Endodermal cell (in vitro differentiated cells): ENCODE data around the gene DHX29. TPM values are rescaled to one million over a fixed set of nuclear protein-coding genes. Genes with fewer than 3 reads are reported as not detected.

Experiments
- DNase-seq: peaks from one replicate; pipeline ENCODE4 v3.0.0-alpha.2; 2017
- H3K27ac ChIP-seq: 2 replicates; pipeline ENCODE4 v1.5.1; 2013; ENCODE audit warnings: mild to moderate bottlenecking, low read depth, low read length, moderate library complexity
- H3K27me3 ChIP-seq: 2 replicates; pipeline ENCODE4 v1.6.1; 2013; ENCODE audit warnings: mild to moderate bottlenecking, low read length, moderate library complexity; ENCODE audit not compliant: insufficient read depth, control insufficient read depth, poor library complexity, severe bottlenecking
- H3K36me3 ChIP-seq: 2 replicates; pipeline ENCODE4 v1.7.0; 2013; ENCODE audit warnings: mild to moderate bottlenecking, low read length, moderate library complexity; ENCODE audit not compliant: control insufficient read depth, insufficient read depth
- H3K4me1 ChIP-seq: one replicate; pipeline ENCODE4 v1.7.0; 2013; ENCODE audit warnings: low read length; ENCODE audit not compliant: control insufficient read depth, insufficient read depth
- H3K4me3 ChIP-seq: 2 replicates; pipeline ENCODE4 v1.5.1; 2013; ENCODE audit warnings: mild to moderate bottlenecking, low read length, moderate library complexity
- H3K9ac ChIP-seq: 2 replicates; pipeline ENCODE4 v1.6.1; 2013; ENCODE audit warnings: mild to moderate bottlenecking, low read length, moderate library complexity; ENCODE audit not compliant: poor library complexity, severe bottlenecking; ENCODE audit errors: extremely low read depth
- H3K9me3 ChIP-seq: 2 replicates; pipeline ENCODE4 v1.6.1; 2013; ENCODE audit warnings: mild to moderate bottlenecking, low read length, moderate library complexity; ENCODE audit not compliant: control insufficient read depth
- H3K27ac Mint-ChIP-seq: 2 replicates; pipeline ENCODE4 v1.8.0; 2020; ENCODE audit warnings: mixed read lengths
- H3K27me3 Mint-ChIP-seq: 2 replicates; pipeline ENCODE4 v1.8.0; 2021; ENCODE audit warnings: mild to moderate bottlenecking, mixed read lengths; ENCODE audit not compliant: insufficient read depth
- H3K36me3 Mint-ChIP-seq: 2 replicates; pipeline ENCODE4 v1.8.0; 2020; ENCODE audit warnings: low read depth, mixed read lengths
- H3K4me1 Mint-ChIP-seq: 2 replicates; pipeline ENCODE4 v1.8.0; 2020; ENCODE audit warnings: mixed read lengths
- H3K4me3 Mint-ChIP-seq: 2 replicates; pipeline ENCODE4 v1.8.0; 2020; ENCODE audit warnings: mild to moderate bottlenecking, moderate library complexity, mixed read lengths
- H3K9me3 Mint-ChIP-seq: 2 replicates; pipeline ENCODE4 v1.8.0; 2020; ENCODE audit warnings: mild to moderate bottlenecking, mixed read lengths
- WGBS, 2 experiments: methylation state at CpG; one replicate each; pipeline versions ENCODE4 v1.1.5 to v1.1.7; 2013; ENCODE audit warnings: missing lambda C conversion rate in 2 of 2, mixed read lengths in 1 of 2; ENCODE audit not compliant: insufficient coverage in 1 of 2, insufficient read length in 1 of 2; 5-methylcytosine and 5-hydroxymethylcytosine counted together
- total RNA-seq, 2 donors: library from RNA; stranded (reverse); fragmentation: NEBNext Ultra II Directional in 1 of 2; extraction: Animal tissue kit (Norgen Biotek cat#: 25700) in 1 of 2; gene quantifications; 2 replicates in 1 of 2; 3 replicates in 1 of 2; pipeline ENCODE4 v1.2.1, GENCODE V29; 2021
- TF ChIP-seq, protein P1 (sequence below): fragments of 200-600 bp; sonication (generic); conservative IDR thresholded peaks from 2 replicates; pipeline ENCODE4 v1.5.0; 2021; ENCODE audit warnings: antibody characterized with exemption, mild to moderate bottlenecking

Gene DHX29
- total RNA-seq, 2 donors from 2014 or later = 27.9 to 29.0 TPM

GRCh38 chr5:55306641-55307382 lies 682 bp downstream of the DHX29 start:
- peak; percentile 42 for DNase-seq
- no peaks in the 10 kb centered on the region for H3K4me1 ChIP-seq
- no peak overlapping the region for H3K27ac Mint-ChIP-seq
- WGBS, 2 experiments = 25 to 36% methylated on average over 11 to 12 of the region's 12 CpGs
- peaks cover 20% of the 10 kb centered on the region for H3K9me3 ChIP-seq
- H3K4me3 ChIP-seq = peak overlapping the region; percentile 94
- no peaks in the 10 kb centered on the region for H3K4me1 Mint-ChIP-seq
- H3K27me3 ChIP-seq = no peaks in the 10 kb centered on the region
- H3K9me3 Mint-ChIP-seq = peaks cover 5% of the 10 kb centered on the region
- H3K36me3 ChIP-seq = peaks cover 28% of the 10 kb centered on the region
- H3K27me3 Mint-ChIP-seq = no peaks in the 10 kb centered on the region
- H3K4me3 Mint-ChIP-seq = no peak overlapping the region
- peak overlapping the region; percentile 97 for H3K9ac ChIP-seq
- TF ChIP-seq, protein P1, sequence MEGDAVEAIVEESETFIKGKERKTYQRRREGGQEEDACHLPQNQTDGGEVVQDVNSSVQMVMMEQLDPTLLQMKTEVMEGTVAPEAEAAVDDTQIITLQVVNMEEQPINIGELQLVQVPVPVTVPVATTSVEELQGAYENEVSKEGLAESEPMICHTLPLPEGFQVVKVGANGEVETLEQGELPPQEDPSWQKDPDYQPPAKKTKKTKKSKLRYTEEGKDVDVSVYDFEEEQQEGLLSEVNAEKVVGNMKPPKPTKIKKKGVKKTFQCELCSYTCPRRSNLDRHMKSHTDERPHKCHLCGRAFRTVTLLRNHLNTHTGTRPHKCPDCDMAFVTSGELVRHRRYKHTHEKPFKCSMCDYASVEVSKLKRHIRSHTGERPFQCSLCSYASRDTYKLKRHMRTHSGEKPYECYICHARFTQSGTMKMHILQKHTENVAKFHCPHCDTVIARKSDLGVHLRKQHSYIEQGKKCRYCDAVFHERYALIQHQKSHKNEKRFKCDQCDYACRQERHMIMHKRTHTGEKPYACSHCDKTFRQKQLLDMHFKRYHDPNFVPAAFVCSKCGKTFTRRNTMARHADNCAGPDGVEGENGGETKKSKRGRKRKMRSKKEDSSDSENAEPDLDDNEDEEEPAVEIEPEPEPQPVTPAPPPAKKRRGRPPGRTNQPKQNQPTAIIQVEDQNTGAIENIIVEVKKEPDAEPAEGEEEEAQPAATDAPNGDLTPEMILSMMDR = no peak
- H3K36me3 Mint-ChIP-seq = peaks cover 18% of the 10 kb centered on the region
- H3K27ac ChIP-seq = peak overlapping the region; percentile 98

DNA sequence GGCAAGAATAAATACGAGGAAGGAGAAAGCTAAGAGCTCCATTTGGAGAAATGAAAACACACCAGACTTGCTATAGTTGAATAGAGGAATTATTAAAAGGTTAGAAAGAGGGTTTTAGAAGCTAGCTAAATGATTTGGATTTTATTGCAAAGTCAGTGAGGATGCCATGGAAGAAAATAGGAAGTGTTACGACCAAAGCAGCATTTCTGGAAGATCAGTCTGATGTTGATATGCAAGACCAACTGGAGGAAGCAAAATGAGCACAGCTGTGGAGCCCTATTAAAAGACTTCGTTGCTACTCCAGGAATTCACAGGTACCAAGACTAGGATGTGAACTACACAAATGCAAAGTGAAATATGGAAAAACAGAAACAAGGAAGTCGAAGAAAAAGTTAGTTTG lies 2.1 kb downstream of the DHX29 start:
- Histone ChIP-seq H3K4me1 (no peaks in the 10 kb centered on the region), H3K36me3 (peaks cover 20% of the 10 kb centered on the region), H3K27ac (no peak overlapping the region), H3K9ac (no peak overlapping the region), H3K4me3 (peak overlapping the region; percentile 94), H3K9me3 (peaks cover 15% of the 10 kb centered on the region), H3K27me3 (no peaks in the 10 kb centered on the region)
- Mint-ChIP-seq H3K27me3 (no peaks in the 10 kb centered on the region), H3K36me3 (peaks cover 15% of the 10 kb centered on the region), H3K27ac (no peak overlapping the region), H3K4me3 (no peak overlapping the region), H3K9me3 (peaks cover 6% of the 10 kb centered on the region), H3K4me1 (no peaks in the 10 kb centered on the region)
- TF ChIP-seq, protein P1 = no peak
- 93 to 94% methylated on average over 4 of the region's 4 CpGs for WGBS, 2 experiments
- no peak for DNase-seq

GRCh38 chr5:55304584-55304983 lies 2.9 kb downstream of the DHX29 start:
- Histone ChIP-seq H3K27ac (no peak overlapping the region), H3K9ac (no peak overlapping the region), H3K9me3 (peaks cover 15% of the 10 kb centered on the region), H3K4me3 (no peak overlapping the region), H3K4me1 (no peaks in the 10 kb centered on the region), H3K36me3 (peaks cover 19% of the 10 kb centered on the region), H3K27me3 (no peaks in the 10 kb centered on the region)
- H3K4me1 Mint-ChIP-seq = no peaks in the 10 kb centered on the region
- H3K9me3 Mint-ChIP-seq = peaks cover 6% of the 10 kb centered on the region
- TF ChIP-seq, protein P1 = no peak
- 93 to 100% methylated on average over 2 to 6 of the region's 6 CpGs for WGBS, 2 experiments
- H3K27me3 Mint-ChIP-seq = no peaks in the 10 kb centered on the region
- H3K36me3 Mint-ChIP-seq = peaks cover 16% of the 10 kb centered on the region
- no peak overlapping the region for H3K4me3 Mint-ChIP-seq
- no peak overlapping the region for H3K27ac Mint-ChIP-seq
- DNase-seq = no peak
